HUES6 (cell line): ENCODE measurements around the gene TMCO2.

Source experiments
- H3K27ac ChIP-seq: 2 replicates; pipeline ENCODE4 v1.7.0; 2013; ENCODE audit warnings: low read depth, mild to moderate bottlenecking, low read length, inconsistent platforms
- H3K27me3 ChIP-seq: 2 replicates; pipeline ENCODE4 v1.6.1; 2013; ENCODE audit warnings: low read length; ENCODE audit not compliant: control insufficient read depth, insufficient read depth
- H3K36me3 ChIP-seq: 2 replicates; pipeline ENCODE4 v1.6.1; 2013; ENCODE audit warnings: low read length; ENCODE audit not compliant: control insufficient read depth, insufficient read depth
- H3K4me1 ChIP-seq: 2 replicates; pipeline ENCODE4 v1.6.1; 2013; ENCODE audit warnings: low read length; ENCODE audit not compliant: control insufficient read depth, insufficient read depth
- H3K4me3 ChIP-seq: 2 replicates; pipeline ENCODE4 v1.5.1; 2013; ENCODE audit warnings: low read depth, low read length
- H3K9ac ChIP-seq: one replicate; pipeline ENCODE4 v1.6.1; 2013; ENCODE audit warnings: mild to moderate bottlenecking, low read length
- H3K9me3 ChIP-seq: 2 replicates; pipeline ENCODE4 v1.6.1; 2013; ENCODE audit warnings: low read depth, low read length; ENCODE audit not compliant: control insufficient read depth, insufficient read depth

Gene TMCO2

GRCh38 chr1:40273547-40274166 lies 25.9 kb downstream of the TMCO2 start:
- Histone ChIP-seq H3K27ac (no peak overlapping the region), H3K9me3 (no peaks in the 10 kb centered on the region), H3K9ac (no peak overlapping the region), H3K36me3 (peaks cover 65% of the 10 kb centered on the region), H3K4me1 (no peaks in the 10 kb centered on the region), H3K4me3 (no peak overlapping the region), H3K27me3 (no peaks in the 10 kb centered on the region)

- no peaks in the 10 kb centered on the region for H3K27me3 ChIP-seq
- H3K9me3 ChIP-seq: no peaks in the 10 kb centered on the region
- H3K9ac ChIP-seq: no peak overlapping the region
- no peaks in the 10 kb centered on the region for H3K4me1 ChIP-seq
- no peak overlapping the region for H3K4me3 ChIP-seq
- H3K27ac ChIP-seq: no peak overlapping the region
- H3K36me3 ChIP-seq: peaks cover 63% of the 10 kb centered on the region
Observed at GRCh38 chr1:40274331-40274730, 26.6 kb downstream of the TMCO2 start.

- no peak overlapping the region for H3K27ac ChIP-seq
- no peak overlapping the region for H3K9ac ChIP-seq
- H3K9me3 ChIP-seq: no peaks in the 10 kb centered on the region
- peaks cover 55% of the 10 kb centered on the region for H3K36me3 ChIP-seq
- no peaks in the 10 kb centered on the region for H3K27me3 ChIP-seq
- no peak overlapping the region for H3K4me3 ChIP-seq
- H3K4me1 ChIP-seq: no peaks in the 10 kb centered on the region
Observed at GRCh38 chr1:40276122-40276521, 28.4 kb downstream of the TMCO2 start.

GRCh38 chr1:40281853-40282252 lies 34.1 kb downstream of the TMCO2 start:
- H3K9ac ChIP-seq: no peak overlapping the region
- H3K9me3 ChIP-seq: no peaks in the 10 kb centered on the region
- no peak overlapping the region for H3K27ac ChIP-seq
- no peaks in the 10 kb centered on the region for H3K27me3 ChIP-seq
- peaks cover 50% of the 10 kb centered on the region for H3K36me3 ChIP-seq
- H3K4me3 ChIP-seq: no peak overlapping the region
- no peaks in the 10 kb centered on the region for H3K4me1 ChIP-seq

GRCh38 chr1:40291293-40291692 lies 43.6 kb downstream of the TMCO2 start:
- Histone ChIP-seq H3K9me3 (no peaks in the 10 kb centered on the region), H3K27ac (no peak overlapping the region), H3K4me1 (peaks cover 5% of the 10 kb centered on the region; the same call in 1 of the 2 replicates), H3K36me3 (peaks cover 54% of the 10 kb centered on the region), H3K9ac (no peak overlapping the region), H3K27me3 (no peaks in the 10 kb centered on the region), H3K4me3 (no peak overlapping the region)

- Histone ChIP-seq H3K36me3 (peaks cover 1% of the 10 kb centered on the region; the same call in 1 of the 2 replicates), H3K9ac (no peak overlapping the region), H3K4me3 (no peak overlapping the region), H3K27me3 (no peaks in the 10 kb centered on the region), H3K9me3 (no peaks in the 10 kb centered on the region), H3K4me1 (no peaks in the 10 kb centered on the region; the same call in 1 of the 2 replicates), H3K27ac (no peak overlapping the region)
Observed at GRCh38 chr1:40299366-40300248, 51.9 kb downstream of the TMCO2 start.

GRCh38 chr1:40300249-40300567 lies 52.5 kb downstream of the TMCO2 start:
- H3K9me3 ChIP-seq: no peaks in the 10 kb centered on the region
- no peak overlapping the region for H3K4me3 ChIP-seq

GRCh38 chr1:40300651-40301050 lies 52.9 kb downstream of the TMCO2 start:
- H3K9ac ChIP-seq: no peak overlapping the region
- H3K27me3 ChIP-seq: no peaks in the 10 kb centered on the region
- no peaks in the 10 kb centered on the region for H3K9me3 ChIP-seq
- H3K4me1 ChIP-seq: peaks cover 3% of the 10 kb centered on the region; the same call in 1 of the 2 replicates
- H3K4me3 ChIP-seq: no peak overlapping the region
- no peak overlapping the region for H3K27ac ChIP-seq
- H3K36me3 ChIP-seq: no peaks in the 10 kb centered on the region; the same call in 1 of the 2 replicates

More at GRCh38 chr1:40300249-40300567, 52.5 kb downstream of the TMCO2 start:
- no peak overlapping the region for H3K27ac ChIP-seq
- H3K36me3 ChIP-seq: no peaks in the 10 kb centered on the region; the same call in 1 of the 2 replicates
- no peak overlapping the region for H3K9ac ChIP-seq
- no peaks in the 10 kb centered on the region for H3K27me3 ChIP-seq
- peaks cover under 1% of the 10 kb centered on the region; the same call in 1 of the 2 replicates for H3K4me1 ChIP-seq

- Histone ChIP-seq H3K27ac (no peak overlapping the region), H3K9ac (no peak overlapping the region), H3K4me3 (no peak overlapping the region), H3K27me3 (no peaks in the 10 kb centered on the region), H3K9me3 (no peaks in the 10 kb centered on the region), H3K4me1 (peaks cover 3% of the 10 kb centered on the region; the same call in 1 of the 2 replicates), H3K36me3 (no peaks in the 10 kb centered on the region; the same call in 1 of the 2 replicates)
Observed at GRCh38 chr1:40301066-40301465, 53.3 kb downstream of the TMCO2 start.
